ACC112 (cell line): ENCODE data around the gene TRIO.
"Not testable (repeated sequence)": the region's sequence is repeated elsewhere in the genome, so short reads cannot be mapped to it uniquely, and the experiment has no call there.

Experiments used
- H2AFZ ChIP-seq: fragments of 200-600 bp; sonication (generic); one replicate; pipeline ENCODE4 v1.6.0; 2017; ENCODE audit warnings: antibody characterized with exemption, low read length; ENCODE audit not compliant: unreplicated experiment
- H3K27ac ChIP-seq: fragments of 200-600 bp; sonication (generic); 2 replicates; pipeline ENCODE4 v1.5.1; 2014; ENCODE audit warnings: low read depth, mild to moderate bottlenecking, antibody characterized with exemption, low read length, moderate library complexity
- H3K27me3 ChIP-seq: fragments of 200-600 bp; sonication (generic); 2 replicates; pipeline ENCODE4 v1.6.1; 2014; ENCODE audit warnings: mild to moderate bottlenecking, antibody characterized with exemption, low read length, moderate library complexity, mixed read lengths; ENCODE audit not compliant: insufficient read depth
- H3K36me3 ChIP-seq: fragments of 200-600 bp; sonication (generic); 2 replicates; pipeline ENCODE4 v1.6.1; 2016; ENCODE audit warnings: mild to moderate bottlenecking, antibody characterized with exemption, low read length, moderate library complexity, mixed read lengths; ENCODE audit not compliant: insufficient read depth
- H3K4me1 ChIP-seq: fragments of 200-600 bp; sonication (generic); one replicate; pipeline ENCODE4 v1.6.1; 2016; ENCODE audit warnings: low read length, mixed read lengths; ENCODE audit not compliant: insufficient read depth, unreplicated experiment, control insufficient read depth
- H3K4me3 ChIP-seq: fragments of 200-600 bp; sonication (generic); 2 replicates; pipeline ENCODE4 v1.5.1; 2014; ENCODE audit warnings: mild to moderate bottlenecking, low read depth, low read length
- H3K79me2 ChIP-seq: fragments of 200-600 bp; sonication (generic); one replicate; pipeline ENCODE4 v1.6.0; 2016; ENCODE audit warnings: low read length; ENCODE audit not compliant: control insufficient read depth, unreplicated experiment, insufficient read depth

TRIO gene

DNA sequence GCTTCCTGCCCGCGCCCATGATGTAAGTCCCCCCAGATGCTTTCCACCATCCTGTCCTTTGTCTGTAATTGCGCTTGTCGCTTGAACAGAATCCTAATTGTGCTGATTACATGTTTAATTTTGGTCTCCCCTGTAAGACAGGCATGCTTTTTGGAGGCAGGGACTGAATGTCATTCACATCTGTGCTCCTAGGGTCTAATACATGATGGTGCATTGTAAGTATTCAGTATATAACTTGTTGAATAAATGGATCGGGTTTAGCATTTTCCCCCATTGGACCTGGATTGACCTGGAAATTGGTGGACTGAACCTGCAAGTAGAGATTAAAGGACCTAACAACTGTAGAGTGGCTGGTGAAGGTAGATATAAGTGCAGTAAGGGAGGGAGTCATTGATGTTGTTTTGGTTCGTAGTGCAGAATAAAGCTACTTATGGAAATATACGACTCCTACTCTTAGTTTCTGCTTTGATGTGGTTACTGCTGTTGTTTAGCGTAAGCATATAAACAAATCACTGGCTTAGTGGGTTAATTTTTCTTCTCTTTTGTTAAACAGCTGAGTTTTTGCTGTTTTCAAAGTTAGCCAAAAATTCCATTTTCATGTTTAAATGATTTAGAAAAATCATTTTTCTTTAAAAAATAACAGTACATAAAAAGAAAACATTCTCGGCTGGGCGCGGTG, 57.3 kb downstream of the TRIO start:
- peak overlapping the region; percentile 89 for H3K27ac ChIP-seq
- H3K36me3 ChIP-seq, result peaks cover 3% of the 10 kb centered on the region; the same call in 1 of the 2 replicates
- H3K4me1 ChIP-seq, result peaks cover 87% of the 10 kb centered on the region
- H3K4me3 ChIP-seq, result no peak overlapping the region
- no peak overlapping the region for H2AFZ ChIP-seq
- H3K79me2 ChIP-seq, result peaks cover 95% of the 10 kb centered on the region
- no peaks in the 10 kb centered on the region for H3K27me3 ChIP-seq

DNA sequence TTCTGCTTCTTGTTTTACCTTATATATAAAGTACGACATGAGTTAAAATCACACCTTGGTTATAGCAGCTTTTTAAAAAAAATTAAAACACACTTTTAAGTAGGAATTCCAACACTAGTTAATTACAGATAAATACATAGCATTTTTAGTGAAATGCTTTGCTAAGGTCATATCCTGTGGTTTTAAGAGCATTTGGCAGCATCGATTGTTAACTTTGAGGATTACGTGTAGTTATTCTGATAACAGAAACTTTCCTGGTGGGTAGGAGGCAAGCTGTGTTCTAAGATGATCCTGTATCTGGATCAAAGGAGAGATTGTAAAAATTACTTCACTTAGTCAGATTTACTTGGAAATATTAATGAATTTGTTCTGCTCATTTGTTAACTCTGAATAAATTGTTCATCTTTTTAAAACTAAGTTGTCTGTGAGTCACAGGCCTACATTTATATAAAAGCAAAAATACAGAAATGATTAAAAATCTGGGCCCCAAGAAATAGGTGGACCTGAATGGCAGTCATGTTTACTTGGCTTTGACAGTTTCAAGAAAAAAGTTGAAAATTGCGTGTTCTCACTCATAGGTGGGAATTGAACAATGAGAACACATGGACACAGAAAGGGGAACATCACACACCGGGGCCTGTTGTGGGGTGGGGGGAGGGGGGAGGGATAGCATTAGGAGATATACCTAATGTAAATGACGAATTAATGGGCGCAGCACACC, 58.3 kb downstream of the TRIO start:
- Histone ChIP-seq H3K36me3 (no peaks in the 10 kb centered on the region), H3K4me3 (peak overlapping the region; percentile 6; the same call in 1 of the 2 replicates), H2AFZ (no peak overlapping the region), H3K27me3 (no peaks in the 10 kb centered on the region), H3K4me1 (peaks cover 89% of the 10 kb centered on the region), H3K79me2 (peaks cover 95% of the 10 kb centered on the region), H3K27ac (peak overlapping the region; percentile 89)

DNA sequence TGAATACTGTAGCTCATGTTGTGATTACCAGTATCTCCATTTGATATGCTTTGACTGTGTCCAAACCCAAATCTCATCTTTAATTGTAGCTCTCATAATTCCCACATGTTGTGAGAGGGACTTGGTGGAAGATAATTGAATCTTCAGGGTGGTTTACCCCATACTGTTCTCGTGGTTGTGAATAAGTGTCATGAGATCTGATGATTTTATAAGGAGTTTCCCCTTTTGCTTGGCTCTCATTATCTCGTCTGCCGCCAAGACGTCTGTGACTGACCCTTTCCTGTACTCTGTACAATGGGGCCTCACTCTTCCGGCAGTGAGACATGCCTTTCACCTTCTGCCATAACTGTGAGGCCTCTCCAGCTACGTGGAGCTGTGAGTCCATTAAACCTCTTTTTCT, 59.3 kb downstream of the TRIO start:
- H3K4me1 ChIP-seq, result peaks cover 85% of the 10 kb centered on the region

DNA sequence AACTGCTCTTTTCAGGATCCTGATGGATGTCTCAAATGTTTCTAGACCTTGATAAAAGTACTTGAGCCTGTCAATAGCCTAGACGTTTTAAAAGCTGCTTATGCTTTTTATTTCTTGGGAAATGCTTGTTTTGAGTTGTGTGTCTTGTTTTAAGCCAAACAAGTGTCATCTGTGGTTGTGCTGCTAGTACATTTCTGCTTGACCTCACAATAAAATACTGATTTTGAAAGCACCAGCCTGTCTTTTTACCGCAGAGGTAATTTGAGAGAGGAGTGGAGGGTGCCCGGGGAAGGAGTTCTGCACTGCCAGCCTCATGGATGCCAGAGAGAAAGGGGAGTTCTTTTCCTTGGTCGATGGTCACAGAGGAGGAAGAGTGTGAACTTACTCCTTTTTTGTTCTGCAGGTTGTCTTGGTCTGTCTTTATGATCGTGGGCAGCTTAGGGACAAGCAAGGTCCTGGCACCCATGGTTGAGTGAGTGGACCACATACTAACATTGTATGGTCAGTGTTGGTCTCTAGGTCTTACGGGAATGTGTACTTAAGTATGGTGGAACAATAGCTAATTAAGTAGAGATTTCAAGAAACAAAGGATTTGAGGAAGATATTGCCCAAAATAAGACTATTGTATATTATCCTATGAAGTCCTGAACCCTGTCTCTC, 61.0 kb downstream of the TRIO start:
- H3K36me3 ChIP-seq, result no peaks in the 10 kb centered on the region
- no peak overlapping the region for H2AFZ ChIP-seq
- H3K79me2 ChIP-seq, result peaks cover 93% of the 10 kb centered on the region
- H3K27ac ChIP-seq, result peak overlapping the region; percentile 89
- H3K27me3 ChIP-seq, result no peaks in the 10 kb centered on the region
- H3K4me1 ChIP-seq, result peaks cover 90% of the 10 kb centered on the region
- peak overlapping the region; percentile 59 for H3K4me3 ChIP-seq

More for the DNA sequence above, 59.3 kb downstream of the TRIO start:
- Histone ChIP-seq H3K36me3 (no peaks in the 10 kb centered on the region), H3K27ac (peak overlapping the region; percentile 89), H3K4me3 (no peak overlapping the region; the same call in 1 of the 2 replicates), H2AFZ (no peak overlapping the region), H3K27me3 (no peaks in the 10 kb centered on the region), H3K79me2 (peaks cover 93% of the 10 kb centered on the region)

DNA sequence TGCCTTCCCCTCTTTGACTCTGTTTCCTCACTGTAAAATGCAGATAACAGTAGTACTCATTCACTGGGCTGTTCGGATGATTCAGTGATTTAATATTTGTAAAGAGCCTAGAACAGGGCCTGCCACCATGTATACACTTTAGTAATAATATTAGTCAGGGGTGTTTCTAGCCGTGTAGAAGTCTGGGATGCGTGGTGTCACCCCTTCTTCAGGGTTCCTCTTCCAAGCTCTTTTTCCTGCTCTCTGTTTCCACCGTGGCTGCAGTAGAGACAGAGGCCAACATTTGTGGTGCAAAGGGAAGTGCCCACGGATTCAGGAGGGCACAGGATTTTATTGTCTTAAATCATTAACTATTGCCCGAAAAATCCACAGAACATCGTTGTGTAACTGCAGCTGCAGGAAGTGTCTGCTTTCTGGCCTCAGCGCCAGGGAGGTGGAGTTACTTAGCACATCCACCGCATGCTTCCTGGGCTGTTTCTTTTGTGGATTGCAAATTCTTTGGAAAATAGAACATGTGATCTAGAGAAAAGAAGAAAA, 61.7 kb downstream of the TRIO start:
- Histone ChIP-seq H3K36me3 (no peaks in the 10 kb centered on the region), H3K27me3 (no peaks in the 10 kb centered on the region), H3K79me2 (peaks cover 93% of the 10 kb centered on the region), H3K27ac (peak overlapping the region; percentile 89), H3K4me3 (peak overlapping the region; percentile 59), H3K4me1 (peaks cover 90% of the 10 kb centered on the region), H2AFZ (no peak overlapping the region)

DNA sequence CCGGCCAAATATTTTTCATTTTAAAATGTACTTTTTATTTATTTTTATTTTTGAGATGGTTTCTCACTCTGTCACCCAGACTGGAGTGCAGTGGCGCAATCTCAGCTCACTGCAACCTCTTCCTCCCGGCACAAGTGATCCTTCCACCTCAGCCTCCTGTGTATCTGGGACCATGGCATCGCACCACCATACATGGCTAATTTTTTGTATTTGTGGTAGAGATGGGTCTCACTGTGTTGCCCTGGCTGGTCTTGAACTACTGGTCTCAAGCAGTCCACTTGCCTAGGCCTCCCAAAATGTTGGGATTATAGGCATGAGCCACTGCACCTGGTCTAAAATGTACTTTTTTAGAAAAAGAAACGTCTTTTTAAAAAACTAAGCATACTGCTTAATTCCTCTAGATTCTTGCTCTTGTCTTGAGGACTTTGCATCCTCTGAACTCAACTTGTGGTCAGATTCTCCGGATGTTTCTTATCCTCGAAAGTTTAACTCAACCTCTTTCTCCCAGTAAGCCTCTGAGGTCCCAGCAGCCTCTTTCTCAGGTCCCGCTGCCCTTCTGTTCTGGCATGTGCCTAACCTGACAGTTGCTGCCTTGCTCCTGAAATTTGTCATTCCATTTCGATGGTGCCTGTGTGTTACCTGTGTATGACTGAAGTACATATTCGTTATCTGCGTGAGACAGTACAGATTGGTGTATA, 63.0 kb downstream of the TRIO start:
- H3K27ac ChIP-seq, result peak overlapping the region; percentile 89
- H3K36me3 ChIP-seq, result no peaks in the 10 kb centered on the region

DNA sequence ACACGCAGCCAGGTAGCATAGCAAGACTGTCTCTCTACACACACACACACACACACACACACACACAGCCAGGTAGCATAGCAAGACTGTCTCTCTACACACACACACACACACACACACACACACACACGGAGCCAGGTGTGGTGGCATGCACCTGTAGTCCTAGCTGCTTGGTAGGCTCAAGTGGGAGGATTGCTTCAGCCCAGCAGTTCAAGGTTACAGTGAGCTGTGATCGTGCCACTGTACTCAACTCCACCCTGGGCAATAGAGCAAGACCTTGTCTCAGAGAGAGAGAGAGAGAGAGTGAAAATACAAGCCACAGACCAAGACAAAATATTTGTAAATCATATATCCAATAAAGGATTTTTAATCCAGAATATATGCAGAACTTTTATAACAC, 64.3 kb downstream of the TRIO start:
- not testable (repeated sequence) for H3K36me3 ChIP-seq, H3K27me3 ChIP-seq, H2AFZ ChIP-seq
- peak overlapping the region; percentile 41; the same call in 1 of the 2 replicates for H3K4me3 ChIP-seq
- peaks cover 97% of the 10 kb centered on the region for H3K79me2 ChIP-seq
- peaks cover 85% of the 10 kb centered on the region for H3K4me1 ChIP-seq
- peak overlapping the region; percentile 88 for H3K27ac ChIP-seq

More for the DNA sequence above, 63.0 kb downstream of the TRIO start:
- Histone ChIP-seq H2AFZ (no peak overlapping the region), H3K27me3 (no peaks in the 10 kb centered on the region), H3K4me3 (no peak overlapping the region), H3K79me2 (peaks cover 94% of the 10 kb centered on the region), H3K4me1 (peaks cover 93% of the 10 kb centered on the region)

DNA sequence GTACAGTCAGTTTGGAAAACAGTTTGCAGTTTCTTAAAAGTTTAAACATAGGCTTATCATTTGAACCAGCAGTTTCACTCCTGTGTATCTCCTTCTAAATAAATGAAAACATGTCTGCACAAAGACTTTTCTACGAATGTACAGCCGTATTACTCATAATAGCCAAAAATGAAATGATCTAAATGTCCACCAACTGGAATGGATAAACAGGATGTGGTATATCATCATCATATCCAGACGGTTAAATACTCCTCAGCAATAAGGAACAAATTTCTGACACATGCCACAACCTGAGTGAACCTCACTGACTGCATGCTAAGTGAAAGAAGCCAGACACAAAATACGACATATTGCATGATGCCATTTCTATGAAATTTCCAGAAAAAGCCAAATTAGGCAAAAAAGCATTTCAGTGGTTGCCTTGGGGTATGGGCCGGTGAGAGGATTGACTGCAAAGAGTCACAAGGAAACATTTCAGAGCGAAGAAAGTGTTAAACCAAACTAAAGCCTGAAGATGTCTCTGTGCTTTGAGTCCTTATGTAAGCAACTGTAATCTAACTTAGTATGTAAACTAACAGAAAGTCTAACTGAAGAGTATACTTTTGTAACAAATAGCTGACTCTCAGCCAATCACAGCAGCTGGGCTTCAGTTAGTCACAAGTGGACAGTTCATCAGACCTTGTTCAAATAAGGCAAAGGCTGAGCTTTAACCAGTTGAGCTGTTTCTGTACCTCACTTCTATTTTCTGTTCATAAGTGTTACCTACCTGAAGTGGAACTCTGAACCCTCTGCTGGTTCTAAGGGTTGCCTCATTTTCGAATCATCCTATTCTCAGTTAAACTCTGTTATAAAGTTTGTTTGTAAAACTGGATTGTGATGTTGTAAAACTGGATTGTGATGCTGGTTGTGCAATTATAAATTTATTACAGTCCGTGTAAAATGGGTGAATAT, 65.2 kb downstream of the TRIO start:
- Histone ChIP-seq H3K4me1 (peaks cover 83% of the 10 kb centered on the region), H3K27me3 (no peaks in the 10 kb centered on the region), H2AFZ (no peak overlapping the region), H3K27ac (peak overlapping the region; percentile 88), H3K36me3 (no peaks in the 10 kb centered on the region), H3K4me3 (peak overlapping the region; percentile 41), H3K79me2 (peaks cover 96% of the 10 kb centered on the region)

DNA sequence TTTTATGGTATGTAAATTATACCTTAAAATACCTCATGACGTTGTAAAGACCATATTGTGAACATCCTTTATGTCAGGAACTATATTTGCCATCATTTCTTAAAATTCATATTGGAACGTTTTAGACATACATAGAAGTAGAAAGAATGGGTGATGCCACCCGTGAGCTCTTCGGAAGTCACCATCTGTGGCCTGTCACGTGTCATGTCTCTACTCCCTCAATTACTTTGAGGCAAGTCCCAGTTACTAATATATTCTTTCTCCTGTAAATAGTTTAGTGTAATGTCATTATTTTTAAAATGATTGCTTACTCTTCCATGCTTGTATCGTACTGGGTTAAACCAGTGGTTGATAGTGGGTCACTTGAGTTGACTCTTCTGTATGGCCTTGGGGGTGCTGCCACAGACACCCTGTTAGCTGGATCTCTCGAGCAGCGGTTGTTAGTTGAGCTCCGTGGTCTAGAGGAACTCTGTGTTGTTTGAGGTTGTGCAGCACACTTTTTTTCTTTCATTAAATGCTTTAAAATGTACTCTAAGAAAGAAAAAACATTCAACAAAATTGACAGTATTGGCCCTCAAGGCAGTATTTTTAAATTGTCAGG, 66.2 kb downstream of the TRIO start:
- H3K79me2 ChIP-seq, result peaks cover 96% of the 10 kb centered on the region
- H3K4me3 ChIP-seq, result no peak overlapping the region; the same call in 1 of the 2 replicates
- 0 out of 2 replicates have a peak, but pooled peaks cover 2% of the 10 kb centered on the region for H3K36me3 ChIP-seq
- H3K27ac ChIP-seq, result peak overlapping the region; percentile 88
- no peaks in the 10 kb centered on the region for H3K27me3 ChIP-seq
- H2AFZ ChIP-seq, result no peak overlapping the region
- H3K4me1 ChIP-seq, result peaks cover 83% of the 10 kb centered on the region
